ENCODE data around the gene PAFAH2.
A peak's percentile ranks its signal among the peaks of the same experiment; 100 is the strongest.

The PAFAH2 gene

DNA sequence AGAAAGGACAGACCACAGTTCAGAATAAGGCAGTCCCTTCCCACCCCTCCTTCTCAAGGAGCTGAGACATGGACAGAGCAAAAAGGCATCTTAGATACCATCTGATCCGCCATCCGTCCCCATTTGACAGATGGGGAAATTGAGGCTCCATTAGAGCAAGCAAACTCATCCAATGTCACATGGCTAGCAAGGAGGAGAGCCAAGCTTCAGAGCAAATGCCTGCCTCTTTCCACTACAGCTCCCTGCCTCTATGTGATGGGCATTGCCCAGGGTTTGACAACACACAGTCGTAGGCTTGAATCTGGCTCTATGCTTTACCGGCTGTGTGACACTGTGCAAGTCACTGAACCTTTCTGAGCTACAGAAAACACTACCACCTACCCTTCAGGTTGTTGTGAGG is 44.1 kb upstream of the PAFAH2 start:
- Histone ChIP-seq H3K4me3 (no peak overlapping the region), H3K4me2 (no peak overlapping the region), H3K27me3 (peaks cover 31 to 51% (median 43%) of the 10 kb centered on the region in 11 experiments), H3K27ac (no peak overlapping the region), H3K9ac (no peak overlapping the region), H3K4me1 (peaks cover 0 to 17% (median 4%) of the 10 kb centered on the region in 10 experiments; a peak in 8 of 20 replicates), H3K9me3 (replicated peaks in 1 of 11) (no peaks in the 10 kb centered on the region), H3K36me3 (no peaks in the 10 kb centered on the region), H4K20me1 (peaks cover 0 to 16% (median 0%) of the 10 kb centered on the region in 11 experiments; a peak in 6 of 22 replicates)
- no peak for TF ChIP-seq Cebpa-rat (IDR thresholded peaks at IDR 0.05)

DNA sequence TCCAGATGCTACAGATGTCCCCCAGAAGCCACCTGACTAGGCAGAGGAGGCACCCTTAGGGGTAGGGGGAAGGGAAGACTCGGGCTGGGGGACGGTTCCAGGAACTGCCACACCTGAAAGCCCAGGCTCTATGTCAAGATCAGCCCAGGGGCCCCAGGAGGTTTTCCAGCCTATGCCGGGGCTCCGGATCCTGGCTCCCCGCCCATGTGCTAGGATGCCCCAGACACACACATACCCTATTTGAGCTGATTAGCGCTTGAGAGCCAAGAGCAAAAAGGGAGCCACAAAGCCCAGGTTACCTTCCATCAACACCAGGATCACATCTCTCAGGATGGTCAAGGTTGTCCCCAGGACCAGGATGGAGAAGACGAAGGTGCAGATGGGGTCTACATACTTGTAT is 43.5 kb upstream of the PAFAH2 start:
- Histone ChIP-seq H3K4me2 (no peak overlapping the region), H3K4me3 (no peak overlapping the region), H4K20me1 (peaks cover 0 to 14% (median 0%) of the 10 kb centered on the region in 11 experiments; a peak in 6 of 22 replicates), H3K36me3 (no peaks in the 10 kb centered on the region), H3K9ac (no peak overlapping the region), H3K27ac (no peak overlapping the region), H3K4me1 (peaks cover 2 to 23% (median 9%) of the 10 kb centered on the region in 10 experiments), H3K27me3 (peaks cover 25 to 45% (median 37%) of the 10 kb centered on the region in 11 experiments), H3K9me3 (replicated peaks in 1 of 11) (no peaks in the 10 kb centered on the region)
- no peak for TF ChIP-seq Cebpa-rat (IDR thresholded peaks at IDR 0.05)

GRCh38 chr1:26038904-26039303 is 41.0 kb upstream of the PAFAH2 start:
- no peaks in the 10 kb centered on the region for H3K36me3 ChIP-seq

GRCh38 chr1:26038477-26038876 is 40.6 kb upstream of the PAFAH2 start:
- peaks cover 13 to 35% (median 21%) of the 10 kb centered on the region in 10 experiments for H3K4me1 ChIP-seq
- H3K36me3 ChIP-seq, result no peaks in the 10 kb centered on the region
- H3K27me3 ChIP-seq, result peaks cover 1 to 25% (median 9%) of the 10 kb centered on the region in 11 experiments; a peak in 14 of 22 replicates
- H3K4me2 ChIP-seq, result peak overlapping the region in 3 of 11 experiments; percentile 1 to 18 (median 3); a peak in 2 of 22 replicates
- TF ChIP-seq Cebpa-rat (IDR thresholded peaks at IDR 0.05), result no peak
- no peak overlapping the region for H3K27ac ChIP-seq
- no peak overlapping the region for H3K4me3 ChIP-seq
- H3K9ac ChIP-seq, result no peak overlapping the region
- no peaks in the 10 kb centered on the region for H4K20me1 ChIP-seq
- H3K9me3 ChIP-seq (replicated peaks in 1 of 11), result no peaks in the 10 kb centered on the region

More at GRCh38 chr1:26038904-26039303, 41.0 kb upstream of the PAFAH2 start:
- TF ChIP-seq Cebpa-rat (IDR thresholded peaks at IDR 0.05), result no peak
- H3K27ac ChIP-seq, result no peak overlapping the region
- H3K4me3 ChIP-seq, result no peak overlapping the region
- H3K9me3 ChIP-seq (replicated peaks in 1 of 11), result no peaks in the 10 kb centered on the region
- H3K4me1 ChIP-seq, result peaks cover 13 to 35% (median 21%) of the 10 kb centered on the region in 10 experiments
- no peak overlapping the region for H3K4me2 ChIP-seq
- H4K20me1 ChIP-seq, result peaks cover 0 to 3% (median 0%) of the 10 kb centered on the region in 11 experiments; a peak in 1 of 22 replicates
- H3K27me3 ChIP-seq, result peaks cover 6 to 30% (median 13%) of the 10 kb centered on the region in 11 experiments; a peak in 20 of 22 replicates
- no peak overlapping the region for H3K9ac ChIP-seq

- Histone ChIP-seq H3K4me3 (no peak overlapping the region), H3K4me1 (peaks cover 13 to 35% (median 21%) of the 10 kb centered on the region in 10 experiments), H3K9me3 (replicated peaks in 1 of 11) (no peaks in the 10 kb centered on the region), H4K20me1 (no peaks in the 10 kb centered on the region), H3K27me3 (peaks cover 0 to 20% (median 3%) of the 10 kb centered on the region in 11 experiments; a peak in 10 of 22 replicates), H3K36me3 (no peaks in the 10 kb centered on the region), H3K4me2 (peak overlapping the region in 4 of 11 experiments; percentile 1 to 30 (median 10); a peak in 3 of 22 replicates), H3K9ac (0 out of 22 replicates have a peak overlapping the region, but pooled peaks of 1 of the 11 experiments have one; percentile 32), H3K27ac (no peak overlapping the region)
- no peak for TF ChIP-seq Cebpa-rat (IDR thresholded peaks at IDR 0.05)
Observed at GRCh38 chr1:26037904-26038303, 40.0 kb upstream of the PAFAH2 start.

- no peak for TF ChIP-seq Cebpa-rat (IDR thresholded peaks at IDR 0.05)
- H3K27ac ChIP-seq, result no peak overlapping the region
- H3K4me3 ChIP-seq, result peak overlapping the region in 1 of 10 experiments; percentile 83; a peak in 1 of 20 replicates
- H3K4me1 ChIP-seq, result peaks cover 13 to 35% (median 21%) of the 10 kb centered on the region in 10 experiments
- no peaks in the 10 kb centered on the region for H4K20me1 ChIP-seq
- H3K27me3 ChIP-seq, result peaks cover 0 to 10% (median 0%) of the 10 kb centered on the region in 11 experiments; a peak in 6 of 22 replicates
- H3K36me3 ChIP-seq, result no peaks in the 10 kb centered on the region
- peak overlapping the region in 4 of 11 experiments; percentile 7 to 77 (median 75); a peak in 5 of 22 replicates for H3K9ac ChIP-seq
- H3K4me2 ChIP-seq, result peak overlapping the region; percentile 90 to 99 (median 95)
- no peaks in the 10 kb centered on the region for H3K9me3 ChIP-seq (replicated peaks in 1 of 11)
Observed at GRCh38 chr1:26036756-26037281, 39.0 kb upstream of the PAFAH2 start.

- Histone ChIP-seq H3K9ac (peak overlapping the region; percentile 64 to 80 (median 76)), H3K4me1 (peaks cover 13 to 35% (median 21%) of the 10 kb centered on the region in 10 experiments), H3K27ac (peak overlapping the region in 10 of 11 experiments; percentile 8 to 56 (median 42); a peak in 9 of 22 replicates), H3K36me3 (no peaks in the 10 kb centered on the region), H3K4me2 (peak overlapping the region; percentile 90 to 99 (median 95)), H3K9me3 (replicated peaks in 1 of 11) (no peaks in the 10 kb centered on the region), H4K20me1 (no peaks in the 10 kb centered on the region), H3K27me3 (peaks cover 0 to 10% (median 0%) of the 10 kb centered on the region in 11 experiments; a peak in 6 of 22 replicates), H3K4me3 (peak overlapping the region; percentile 67 to 83 (median 74))
- TF ChIP-seq Cebpa-rat (IDR thresholded peaks at IDR 0.05), result no peak
Observed at GRCh38 chr1:26035959-26036755, 38.3 kb upstream of the PAFAH2 start.

GRCh38 chr1:26035203-26035958 is 37.5 kb upstream of the PAFAH2 start:
- no peaks in the 10 kb centered on the region for H3K36me3 ChIP-seq
- H3K4me3 ChIP-seq, result peak overlapping the region; percentile 67 to 83 (median 74)
- no peak for TF ChIP-seq Cebpa-rat (IDR thresholded peaks at IDR 0.05)
- H3K9me3 ChIP-seq (replicated peaks in 1 of 11), result no peaks in the 10 kb centered on the region
- peak overlapping the region; percentile 90 to 99 (median 95) for H3K4me2 ChIP-seq
- H3K27me3 ChIP-seq, result peaks cover 0 to 10% (median 0%) of the 10 kb centered on the region in 11 experiments; a peak in 6 of 22 replicates
- H3K9ac ChIP-seq, result peak overlapping the region; percentile 64 to 80 (median 76)
- H3K4me1 ChIP-seq, result peaks cover 13 to 35% (median 21%) of the 10 kb centered on the region in 10 experiments
- no peaks in the 10 kb centered on the region for H4K20me1 ChIP-seq
- peak overlapping the region in 10 of 11 experiments; percentile 8 to 56 (median 42); a peak in 12 of 22 replicates for H3K27ac ChIP-seq
